ENCODE data around the gene DES. TPM values are rescaled to one million over a fixed set of nuclear protein-coding genes. Genes with fewer than 3 reads are reported as not detected.
"Not testable (repeated sequence)": the region's sequence is repeated elsewhere in the genome, so short reads cannot be mapped to it uniquely, and the experiment has no call there.

The DES gene
- polyA plus RNA-seq (2013, experiment 1 of 2; ENCODE audit: insufficient read length): 383 TPM
- 481 TPM for polyA plus RNA-seq (2013, experiment 2 of 2; ENCODE audit: insufficient read length)

DNA sequence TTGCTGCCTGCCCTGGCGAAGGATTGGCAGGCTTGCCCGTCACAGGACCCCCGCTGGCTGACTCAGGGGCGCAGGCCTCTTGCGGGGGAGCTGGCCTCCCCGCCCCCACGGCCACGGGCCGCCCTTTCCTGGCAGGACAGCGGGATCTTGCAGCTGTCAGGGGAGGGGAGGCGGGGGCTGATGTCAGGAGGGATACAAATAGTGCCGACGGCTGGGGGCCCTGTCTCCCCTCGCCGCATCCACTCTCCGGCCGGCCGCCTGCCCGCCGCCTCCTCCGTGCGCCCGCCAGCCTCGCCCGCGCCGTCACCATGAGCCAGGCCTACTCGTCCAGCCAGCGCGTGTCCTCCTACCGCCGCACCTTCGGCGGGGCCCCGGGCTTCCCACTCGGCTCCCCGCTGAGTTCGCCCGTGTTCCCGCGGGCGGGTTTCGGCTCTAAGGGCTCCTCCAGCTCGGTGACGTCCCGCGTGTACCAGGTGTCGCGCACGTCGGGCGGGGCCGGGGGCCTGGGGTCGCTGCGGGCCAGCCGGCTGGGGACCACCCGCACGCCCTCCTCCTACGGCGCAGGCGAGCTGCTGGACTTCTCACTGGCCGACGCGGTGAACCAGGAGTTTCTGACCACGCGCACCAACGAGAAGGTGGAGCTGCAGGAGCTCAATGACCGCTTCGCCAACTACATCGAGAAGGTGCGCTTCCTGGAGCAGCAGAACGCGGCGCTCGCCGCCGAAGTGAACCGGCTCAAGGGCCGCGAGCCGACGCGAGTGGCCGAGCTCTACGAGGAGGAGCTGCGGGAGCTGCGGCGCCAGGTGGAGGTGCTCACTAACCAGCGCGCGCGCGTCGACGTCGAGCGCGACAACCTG, at the start of gene DES:
Gene DES, plus strand, starts transcription at position 223 of the 857 bp plus-strand sequence. Its CDS starts 86 bp downstream, at position 309.
- peak; percentile 45 for DNase-seq

- DNase-seq: peak; percentile 82
Observed at GRCh38 chr2:219368690-219369191, 49.4 kb upstream of the DES start.

DNA sequence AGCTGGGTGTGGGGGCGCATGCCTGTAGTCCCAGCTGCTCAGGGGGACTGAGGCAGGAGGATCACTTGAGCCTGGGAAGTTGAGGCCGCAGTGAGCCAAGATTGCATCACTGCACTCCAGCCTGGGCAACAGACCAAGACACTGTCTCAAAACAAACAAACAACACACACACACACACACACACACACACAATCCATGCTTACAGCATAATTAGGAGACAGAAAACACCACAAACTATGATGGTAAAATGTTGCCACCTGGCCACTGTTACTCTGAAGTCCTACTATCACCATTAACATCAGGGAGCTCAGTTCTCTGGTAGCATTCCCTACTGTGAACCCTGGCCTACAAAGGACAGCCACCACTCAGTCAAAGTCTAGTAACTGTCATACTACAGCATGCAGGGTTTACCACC, 48.7 kb upstream of the DES start:
- DNase-seq: peak; percentile 48

DNA sequence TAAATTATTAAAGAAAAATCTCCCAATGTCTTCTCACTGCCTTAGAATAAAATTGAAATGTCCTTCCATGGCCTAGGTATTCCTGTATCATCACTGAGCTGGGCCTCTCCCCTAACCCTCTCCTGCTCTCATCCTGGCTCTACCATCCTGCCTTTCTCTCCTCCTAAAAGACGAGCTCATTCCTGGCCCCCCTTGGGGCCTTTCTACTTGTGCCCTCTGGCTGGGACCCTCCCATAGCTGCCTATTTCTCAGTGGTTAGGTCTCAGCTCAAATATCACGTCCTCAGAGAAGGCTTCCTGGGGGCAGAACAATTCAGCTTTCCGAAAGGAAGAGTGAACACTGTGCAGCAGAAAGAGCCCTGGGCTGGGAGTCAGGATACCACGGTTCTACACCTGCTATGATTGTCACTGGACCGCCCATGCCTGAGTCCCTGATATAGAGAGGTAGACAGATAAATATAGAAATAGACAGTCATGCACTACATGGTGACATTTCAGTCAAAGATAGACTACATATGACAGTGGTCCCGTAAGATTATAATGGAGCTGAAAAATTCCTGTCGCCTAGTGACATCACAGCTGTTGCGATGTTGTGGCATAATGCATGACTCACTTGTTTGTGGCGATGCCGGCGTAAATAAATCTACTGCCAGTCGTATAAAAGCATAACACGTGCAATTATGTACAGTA, 39.9 kb upstream of the DES start:
- DNase-seq: no peak

DNA sequence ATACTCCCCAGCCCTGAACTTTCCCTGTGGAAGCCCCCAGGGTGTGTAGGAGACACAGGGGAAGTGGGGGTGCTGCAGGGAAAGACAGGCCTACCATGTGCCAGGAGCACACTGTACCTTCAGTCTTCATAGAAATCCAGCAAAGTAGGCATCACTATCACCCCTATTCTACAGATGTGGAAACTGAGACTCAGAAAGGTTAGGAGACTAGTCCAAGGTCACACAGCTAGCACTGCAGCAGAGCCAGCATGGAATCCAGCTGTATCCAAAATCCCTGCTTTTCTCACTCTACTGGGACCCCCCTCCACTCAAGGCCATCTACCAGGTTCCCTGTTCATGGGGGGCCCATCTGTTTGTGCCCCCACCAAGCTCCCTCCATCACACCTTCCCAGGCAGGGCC, 37.3 kb upstream of the DES start:
- no peak for DNase-seq

DNA sequence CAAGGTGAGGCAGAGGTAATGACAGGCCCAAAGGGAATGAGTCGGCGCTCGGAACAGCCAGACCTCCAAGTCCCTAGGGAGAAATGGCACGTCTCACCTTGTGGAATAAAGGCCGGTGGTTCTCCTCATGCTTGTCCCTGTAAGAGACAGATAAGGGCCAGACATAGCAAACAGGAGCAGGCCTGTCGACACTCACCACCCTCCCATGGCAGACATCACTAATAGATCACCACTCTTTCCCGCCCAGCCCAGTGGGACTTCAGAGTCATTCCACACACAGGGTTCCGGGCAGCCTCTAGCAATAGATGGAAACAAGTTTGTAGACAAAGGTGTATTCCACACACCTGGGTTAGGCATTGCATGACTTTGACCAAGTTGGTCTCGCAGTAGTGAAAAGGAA, 36.7 kb upstream of the DES start:
- no peak for DNase-seq

DNA sequence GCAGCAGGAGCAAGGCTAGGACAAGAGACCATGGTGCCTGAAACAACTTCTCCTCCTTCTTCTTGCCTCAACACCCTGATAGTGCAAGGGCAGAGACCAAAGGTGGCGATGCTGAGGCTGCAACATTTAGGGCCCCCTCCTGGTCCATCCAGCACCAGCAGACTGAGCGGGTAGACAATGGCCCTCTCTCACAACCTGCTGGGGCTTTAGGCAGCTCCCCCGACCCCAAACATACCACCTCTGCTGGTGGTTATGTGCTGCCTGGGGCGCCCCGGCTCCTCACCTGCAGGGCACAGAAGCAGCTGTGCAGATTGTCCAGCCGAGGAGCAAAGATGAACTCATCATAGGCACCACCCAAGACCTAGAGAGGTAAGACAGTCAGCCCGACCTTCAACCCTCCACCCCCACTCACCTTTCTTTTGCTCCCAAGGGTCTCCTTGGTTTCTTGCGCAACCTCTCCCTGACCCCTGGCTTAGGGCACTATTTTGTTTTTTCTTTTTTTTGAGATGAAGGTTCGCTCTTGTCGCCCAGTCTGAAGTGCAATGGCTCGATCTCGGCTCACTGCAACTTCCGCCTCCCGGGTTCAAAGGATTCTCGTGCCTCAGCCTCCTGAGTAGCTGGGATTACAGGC, 34.0 kb upstream of the DES start:
- DNase-seq: no peak

DNA sequence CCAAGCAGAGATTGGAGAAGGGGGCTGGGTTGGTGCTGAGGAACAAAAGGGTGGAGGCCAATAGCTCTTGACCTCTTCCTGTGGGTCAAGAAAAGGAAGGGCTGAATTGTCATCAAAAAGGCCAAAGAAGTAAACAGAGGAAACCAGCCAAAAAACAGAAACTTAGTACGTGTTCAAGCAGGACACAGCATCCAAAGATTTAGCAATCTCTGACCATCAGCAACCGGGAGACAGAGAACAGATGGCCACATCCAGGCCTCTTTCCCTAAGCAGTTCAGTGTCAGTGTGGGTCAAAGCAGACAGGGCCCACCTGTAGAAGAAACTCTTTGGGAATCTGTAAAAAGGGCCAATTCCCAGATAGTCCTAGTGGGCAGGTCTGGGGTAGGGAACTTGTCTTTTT, 33.3 kb upstream of the DES start:
- no peak for DNase-seq

- no peak for DNase-seq
Observed at GRCh38 chr2:219385958-219386520, 32.1 kb upstream of the DES start.

- no peak for DNase-seq
Observed at GRCh38 chr2:219386532-219387280, 31.5 kb upstream of the DES start.

GRCh38 chr2:219387306-219388120, 30.7 kb upstream of the DES start, which contains the start of gene DNPEP:
Gene DNPEP (minus strand): TSS chr2:219387912. CDS start chr2:219387794, 118 bp downstream.
- peak; percentile 93 for DNase-seq

DNA sequence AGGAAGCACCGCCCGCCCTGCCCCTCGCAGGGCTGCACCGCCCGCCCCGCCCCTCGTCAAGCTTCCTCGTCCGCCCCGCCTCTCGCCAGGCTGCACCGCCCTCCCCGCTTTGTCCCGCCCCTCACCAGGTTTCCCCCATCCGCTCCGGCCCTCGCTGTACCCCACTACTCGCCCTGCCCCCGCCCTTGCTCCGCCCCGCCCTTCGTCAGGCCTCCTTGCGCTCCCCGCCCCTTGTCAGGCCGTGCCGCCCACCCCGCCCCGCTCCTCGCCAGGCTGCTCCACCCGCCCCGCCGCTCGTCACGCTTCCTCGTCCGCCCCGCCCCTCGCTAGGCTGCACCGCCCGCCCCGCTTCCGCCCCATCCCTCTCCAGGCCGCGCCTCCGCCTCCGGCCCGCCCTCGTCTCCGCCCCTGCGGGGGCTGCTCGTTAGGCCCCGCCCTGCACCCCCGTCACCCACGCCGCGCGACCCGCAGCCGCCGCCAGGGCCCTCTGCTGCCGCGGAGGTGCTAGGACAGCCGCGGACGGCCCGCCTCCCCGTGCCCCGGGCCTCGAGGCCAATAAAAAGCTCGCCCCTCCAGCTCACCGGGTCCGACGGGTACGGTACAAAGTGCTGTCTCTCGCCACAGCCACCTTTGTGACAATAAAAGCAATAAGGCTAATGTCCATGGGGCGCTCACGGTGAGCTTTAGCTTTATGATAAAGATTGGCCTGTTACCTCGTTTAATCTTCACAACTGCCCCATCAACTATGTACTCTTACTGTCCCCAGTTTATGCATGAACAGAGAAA, 29.9 kb upstream of the DES start:
- DNase-seq: peak; percentile 98

DNA sequence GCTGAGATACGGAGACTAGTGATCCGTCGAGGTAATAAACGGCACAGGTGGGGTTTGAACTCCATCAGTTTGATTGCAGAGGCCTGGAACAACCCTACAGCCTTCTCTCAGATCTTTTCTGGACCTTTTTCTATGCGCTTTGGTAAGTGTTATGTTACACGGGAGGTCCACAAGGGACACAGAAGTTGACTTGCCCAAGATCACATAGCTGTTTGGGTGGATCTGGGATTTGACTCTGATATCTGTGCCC, 29.3 kb upstream of the DES start:
- no peak for DNase-seq

DNA sequence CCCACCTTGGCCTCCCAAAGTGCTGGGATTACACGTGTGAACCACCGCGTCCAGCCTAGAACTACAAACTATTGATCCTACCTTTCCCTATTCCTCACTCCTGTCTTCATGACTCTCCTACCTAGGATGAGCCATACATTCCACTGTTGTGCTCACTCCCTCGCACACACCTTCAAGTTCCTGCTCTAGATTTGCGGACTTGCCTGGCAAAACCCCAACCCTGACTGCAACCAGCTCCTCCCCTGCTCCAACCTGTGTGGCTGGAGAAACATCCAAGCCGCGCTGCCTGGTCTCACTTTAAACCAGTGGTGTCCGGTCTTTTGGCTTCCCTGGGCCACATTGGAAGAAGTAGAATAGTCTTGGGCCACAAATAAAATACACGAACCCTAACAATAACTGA, 25.4 kb upstream of the DES start:
- no peak for DNase-seq

DNA sequence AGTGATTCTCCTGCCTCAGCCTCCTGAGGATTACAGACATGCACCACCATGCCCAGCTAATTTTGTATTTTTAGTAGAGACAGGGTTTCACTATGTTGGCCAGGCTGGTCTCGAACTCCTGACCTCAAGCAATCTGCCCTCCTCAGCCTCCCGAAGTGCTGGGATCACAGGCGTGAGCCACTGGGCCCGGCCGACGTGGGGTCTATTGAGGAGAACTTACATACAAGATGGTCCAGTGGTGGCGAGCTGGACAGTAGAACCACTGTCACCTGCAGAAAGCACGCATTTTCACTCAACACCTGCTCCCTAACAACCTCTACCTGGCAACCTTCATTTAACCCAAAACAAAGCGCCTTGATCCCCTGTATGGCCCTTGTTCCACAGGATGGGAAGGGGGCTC, 23.1 kb upstream of the DES start:
- DNase-seq: not testable (repeated sequence)

GRCh38 chr2:219395609-219396008, 22.6 kb upstream of the DES start:
- no peak for DNase-seq

DNA sequence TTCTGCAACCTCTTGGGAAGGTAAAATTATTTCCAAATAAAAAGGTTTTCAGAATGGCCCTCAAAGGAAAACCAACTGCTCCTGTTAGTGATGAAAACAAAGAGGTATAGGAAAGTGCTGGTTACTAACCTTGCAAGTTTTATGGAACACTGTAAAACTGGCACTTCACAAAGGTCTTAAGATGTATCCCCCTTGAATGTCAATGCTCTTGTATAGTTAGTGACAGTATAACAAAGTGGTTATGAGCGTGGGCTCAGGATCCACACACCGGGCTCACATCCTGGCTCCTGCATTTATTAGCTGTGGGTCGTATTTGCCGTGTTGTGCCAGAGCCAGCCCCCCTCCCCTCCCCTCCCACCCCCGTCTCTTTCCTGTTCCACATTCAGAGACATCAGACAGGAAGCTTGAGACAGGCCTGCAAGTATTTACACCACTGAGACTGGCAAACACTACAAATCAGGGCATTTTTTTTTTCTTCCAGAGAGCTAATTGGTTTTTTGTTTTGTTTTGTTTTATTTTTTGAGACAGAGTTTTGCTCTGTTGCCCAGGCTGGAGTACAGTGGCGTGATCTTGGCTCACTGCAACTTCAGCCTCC, 21.2 kb upstream of the DES start:
- no peak for DNase-seq

- no peak for DNase-seq
Observed at GRCh38 chr2:219398721-219399363, 19.3 kb upstream of the DES start.

DNA sequence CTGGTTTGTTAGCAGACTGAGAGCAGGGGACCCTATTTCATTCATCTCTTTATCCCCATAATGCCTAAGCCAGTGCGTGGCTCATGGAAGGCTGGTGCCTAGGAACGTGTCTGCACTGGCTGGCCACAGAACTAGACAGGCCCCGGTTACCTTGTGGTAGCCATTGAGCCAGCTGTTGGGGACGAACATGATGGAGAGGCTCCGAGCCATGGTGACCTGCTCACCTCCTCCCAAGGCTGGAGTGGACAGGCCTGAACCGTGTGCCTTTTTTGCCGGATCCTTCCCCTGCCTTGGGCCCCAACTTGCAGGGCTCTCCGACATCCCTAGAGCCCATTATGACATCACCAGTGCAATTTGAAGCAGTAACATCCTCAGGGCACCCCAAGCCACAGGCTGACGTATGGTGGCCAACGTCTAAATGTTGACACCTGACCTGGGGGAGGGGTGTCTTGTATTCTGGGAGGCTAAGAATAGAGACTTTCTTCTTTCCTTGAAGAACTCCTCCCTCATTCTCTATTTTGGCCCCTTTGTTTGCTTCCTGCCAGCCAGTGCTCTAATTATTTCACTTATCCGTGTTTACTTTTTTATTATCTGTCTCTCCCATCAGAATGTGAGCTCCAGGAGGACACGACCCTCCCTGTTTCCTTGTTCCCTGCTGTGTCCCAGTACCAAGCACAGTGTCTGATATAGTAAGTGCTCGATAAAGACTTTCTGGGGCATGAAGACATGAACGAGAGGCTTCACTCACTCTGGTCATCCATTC, 18.3 kb upstream of the DES start:
- no peak for DNase-seq
